H1 (cell line): ENCODE results near the gene GNS.

ENCODE experiments used
- CBX5 ChIP-seq: fragments of 300-800, 300-1000 bp; sonication (generic); IDR thresholded peaks from 2 replicates; pipeline ENCODE4 v1.7.1; 2016; ENCODE audit warnings: antibody characterized with exemption, low read length, low read depth
- CTCF ChIP-seq, 3 experiments: IDR thresholded peaks; 1 replicate in 2 of 3; 2 replicates in 1 of 3; pipeline versions ENCODE4 v1.5.1 to v1.6.1; 2011; ENCODE audit warnings: low read length in 3 of 3, mild to moderate bottlenecking in 3 of 3, inconsistent platforms in 2 of 3, low read depth in 1 of 3, moderate library complexity in 1 of 3; ENCODE audit not compliant: insufficient read depth in 1 of 3; ENCODE audit errors: control extremely low read depth in 1 of 3
- JUN ChIP-seq: IDR thresholded peaks from 2 replicates; pipeline ENCODE4 v1.6.1; 2011; ENCODE audit warnings: low read depth, mild to moderate bottlenecking, improper control_type of control experiment, low read length
- JUND ChIP-seq: IDR thresholded peaks from 2 replicates; pipeline ENCODE4 v1.6.1; 2011; ENCODE audit warnings: mild to moderate bottlenecking, improper control_type of control experiment, low read length
- POLR2AphosphoS5 ChIP-seq: IDR thresholded peaks from 2 replicates; pipeline ENCODE4 v1.6.1; 2011; ENCODE audit warnings: low read depth, low read length
- RAD21 ChIP-seq, 2 experiments: IDR thresholded peaks in 1 of 2; conservative IDR thresholded peaks in 1 of 2; 2 replicates each; pipeline ENCODE4 v1.6.1; 2011; ENCODE audit warnings: low read depth in 2 of 2, low read length in 2 of 2, improper control_type of control experiment in 1 of 2, inconsistent platforms in 1 of 2, mild to moderate bottlenecking in 1 of 2, moderate library complexity in 1 of 2
- TAF1 ChIP-seq: IDR thresholded peaks from 2 replicates; pipeline ENCODE4 v1.6.1; 2011; ENCODE audit warnings: mild to moderate bottlenecking, low read depth, low read length
- TBP ChIP-seq: IDR thresholded peaks from 2 replicates; pipeline ENCODE4 v1.6.1; 2011; ENCODE audit warnings: low read depth, low read length, improper control_type of control experiment
- TEAD4 ChIP-seq: IDR thresholded peaks from 2 replicates; pipeline ENCODE4 v1.6.1; 2012; ENCODE audit warnings: low read depth, low read length, inconsistent platforms, mixed read lengths

GRCh38 chr12:64674367-64674922 is 84.8 kb downstream of the GNS start:
- TF ChIP-seq JUN (no peak), CTCF (IDR thresholded peaks at IDR 0.05; ENCODE audit: control extremely low read depth in 1 of 3, insufficient read depth in 1 of 3, low read depth in 1 of 3, low read length in 3 of 3) (no peak), POLR2AphosphoS5 (no peak), JUND (no peak), TEAD4 (no peak), RAD21 (IDR thresholded peaks at IDR 0.05 in 1 of 2, conservative IDR thresholded peaks at IDR 0.05 in 1 of 2; ENCODE audit: low read depth in 2 of 2, low read length in 2 of 2) (no peak), CBX5 (no peak), TAF1 (no peak), TBP (no peak)
